ENCODE measurements around the gene NYAP2. TPM values are rescaled to one million over a fixed set of nuclear protein-coding genes. Genes with fewer than 3 reads are reported as not detected.

NYAP2 gene
- polyA plus RNA-seq, 3 donors, result not detected

GRCh38 chr2:225668606-225669266 is 269.2 kb downstream of the NYAP2 start:
- Histone ChIP-seq H3K9ac (ENCODE audit: insufficient read depth, low read length, poor library complexity, severe bottlenecking) (no peak overlapping the region), H3K27me3 (ENCODE audit: control insufficient read depth in 2 of 2, insufficient read depth in 2 of 2, low read length in 2 of 2) (no peaks in the 10 kb centered on the region), H4K20me1 (ENCODE audit: insufficient read depth, low read length) (no peaks in the 10 kb centered on the region), H3K4me2 (replicated peaks; ENCODE audit: extremely low read depth, low read length, poor library complexity, severe bottlenecking) (no peak overlapping the region), H3K27ac (ENCODE audit: low read depth in 1 of 2, low read length in 2 of 2) (no peak overlapping the region), H3K9me3 (replicated peaks in 1 of 2; ENCODE audit: control insufficient read depth in 1 of 2, insufficient read depth in 1 of 2, low read length in 2 of 2) (no peaks in the 10 kb centered on the region), H3K36me3 (replicated peaks in 1 of 2; ENCODE audit: control insufficient read depth in 1 of 2, insufficient read depth in 2 of 2, low read length in 2 of 2) (no peaks in the 10 kb centered on the region), H3K4me3 (replicated peaks in 1 of 3; ENCODE audit: low read depth in 2 of 3, low read length in 3 of 3) (no peak overlapping the region), H2AFZ (ENCODE audit: insufficient read depth, low read depth, low read length, poor library complexity, severe bottlenecking) (no peak overlapping the region), H3K79me2 (ENCODE audit: insufficient read depth, low read length) (no peaks in the 10 kb centered on the region), H3K4me1 (ENCODE audit: control insufficient read depth in 1 of 2, insufficient read depth in 2 of 2, low read length in 2 of 2) (no peaks in the 10 kb centered on the region)
- no CpG with 5 or more reads among the region's 2 CpGs for whole genome bisulfite sequencing (ENCODE audit: insufficient coverage)
- peaks cover 2 to 9% (median 3%) of the 10 kb centered on the region in 3 donors for H3K27me3 Mint-ChIP-seq (ENCODE audit: low read depth in 3 of 3)
- H3K27ac Mint-ChIP-seq, result no peak overlapping the region
- no peak overlapping the region for H3K4me3 Mint-ChIP-seq
- no peaks in the 10 kb centered on the region for H3K9me3 Mint-ChIP-seq
- TF ChIP-seq CTCF (IDR thresholded peaks at IDR 0.05), result peak; percentile 80
- peak; percentile 18 to 52 (median 39) for DNase-seq
- H3K4me1 Mint-ChIP-seq, result no peaks in the 10 kb centered on the region
- no peaks in the 10 kb centered on the region for H3K36me3 Mint-ChIP-seq
- intact Hi-C loops (cut with micrococcal nuclease), result loop anchor here (5.0 to 10.0 kb wide), 4 partner anchors 1134 to 1436 kb away; no protein-coding TSS in a partner anchor

- no peak overlapping the region for H2AFZ ChIP-seq (ENCODE audit: insufficient read depth, low read depth, low read length, poor library complexity, severe bottlenecking)
- no peak overlapping the region for H3K4me2 ChIP-seq (replicated peaks; ENCODE audit: extremely low read depth, low read length, poor library complexity, severe bottlenecking)
- H3K4me3 Mint-ChIP-seq, result no peak overlapping the region
- intact Hi-C loops (cut with micrococcal nuclease), result loop anchor here (5.0 to 10.0 kb wide), 4 partner anchors 1314 to 1567 kb away; no protein-coding TSS in a partner anchor
- no peaks in the 10 kb centered on the region for H3K9me3 Mint-ChIP-seq
- H3K27me3 ChIP-seq (ENCODE audit: control insufficient read depth in 2 of 2, insufficient read depth in 2 of 2, low read length in 2 of 2), result no peaks in the 10 kb centered on the region
- H3K4me1 ChIP-seq (ENCODE audit: control insufficient read depth in 1 of 2, insufficient read depth in 2 of 2, low read length in 2 of 2), result no peaks in the 10 kb centered on the region
- no CpG with 5 or more reads among the region's 4 CpGs for WGBS (ENCODE audit: insufficient coverage)
- TF ChIP-seq CTCF (IDR thresholded peaks at IDR 0.05), result peak; percentile 53
- H3K27ac ChIP-seq (ENCODE audit: low read depth in 1 of 2, low read length in 2 of 2), result no peak overlapping the region
- H3K4me3 ChIP-seq (replicated peaks in 1 of 3; ENCODE audit: low read depth in 2 of 3, low read length in 3 of 3), result no peak overlapping the region
- DNase-seq, result peak in 1 of 3 donors; percentile 2
- no peaks in the 10 kb centered on the region for H3K79me2 ChIP-seq (ENCODE audit: insufficient read depth, low read length)
- H3K36me3 ChIP-seq (replicated peaks in 1 of 2; ENCODE audit: control insufficient read depth in 1 of 2, insufficient read depth in 2 of 2, low read length in 2 of 2), result no peaks in the 10 kb centered on the region
- no peak overlapping the region for H3K27ac Mint-ChIP-seq
- H4K20me1 ChIP-seq (ENCODE audit: insufficient read depth, low read length), result no peaks in the 10 kb centered on the region
- no peak overlapping the region for H3K9ac ChIP-seq (ENCODE audit: insufficient read depth, low read length, poor library complexity, severe bottlenecking)
- H3K4me1 Mint-ChIP-seq, result no peaks in the 10 kb centered on the region
- H3K9me3 ChIP-seq (replicated peaks in 1 of 2; ENCODE audit: control insufficient read depth in 1 of 2, insufficient read depth in 1 of 2, low read length in 2 of 2), result no peaks in the 10 kb centered on the region
- H3K36me3 Mint-ChIP-seq, result no peaks in the 10 kb centered on the region
- H3K27me3 Mint-ChIP-seq (ENCODE audit: low read depth in 3 of 3), result peaks cover 1 to 5% (median 2%) of the 10 kb centered on the region in 3 donors
These were observed 270.8 kb downstream of the NYAP2 start for GRCh38 chr2:225670111-225670974.
